HuH-7 (cell line): ENCODE results near the gene ZCCHC13.
"Not testable (repeated sequence)": the region's sequence is repeated elsewhere in the genome, so short reads cannot be mapped to it uniquely, and the experiment has no call there.

Experiments used
- DNase-seq: peaks from one replicate; pipeline ENCODE4 v3.0.0; 2011; ENCODE audit warnings: low spot score

The ZCCHC13 gene

GRCh38 chrX:74321191-74321590 is 17.2 kb downstream of the ZCCHC13 start:
- DNase-seq = no peak

- DNase-seq = no peak
These were observed 20.2 kb downstream of the ZCCHC13 start for GRCh38 chrX:74324131-74324530.

- DNase-seq = no peak
These were observed 21.4 kb downstream of the ZCCHC13 start for GRCh38 chrX:74325130-74326059.

- DNase-seq = no peak
These were observed 34.9 kb downstream of the ZCCHC13 start for GRCh38 chrX:74338852-74339251.

- no peak for DNase-seq
These were observed 36.1 kb downstream of the ZCCHC13 start for GRCh38 chrX:74340051-74340450.

GRCh38 chrX:74342211-74342610 is 38.2 kb downstream of the ZCCHC13 start:
- DNase-seq = not testable (repeated sequence)

GRCh38 chrX:74343343-74344279 is 39.6 kb downstream of the ZCCHC13 start:
- DNase-seq = peak; percentile 65

- DNase-seq = no peak
These were observed 40.3 kb downstream of the ZCCHC13 start for GRCh38 chrX:74344280-74344622.

GRCh38 chrX:74346088-74346487 is 42.1 kb downstream of the ZCCHC13 start:
- DNase-seq = no peak

- DNase-seq = no peak
These were observed 45.4 kb downstream of the ZCCHC13 start for GRCh38 chrX:74349387-74349786.

- DNase-seq = no peak
These were observed 47.8 kb downstream of the ZCCHC13 start for GRCh38 chrX:74351760-74352159.

GRCh38 chrX:74353984-74354383 is 50.0 kb downstream of the ZCCHC13 start:
- no peak for DNase-seq
